ENCODE data around the gene CENPVL3.
"Not testable (repeated sequence)": the region's sequence is repeated elsewhere in the genome, so short reads cannot be mapped to it uniquely, and the experiment has no call there.

Gene CENPVL3

GRCh38 chrX:51636511-51636910, 17.8 kb upstream of the CENPVL3 start:
- not testable (repeated sequence) for H3K18ac ChIP-seq (ENCODE audit: low read depth in 1 of 2, low read length in 2 of 2); H2BK12ac ChIP-seq (ENCODE audit: low read length in 2 of 2); H2AFZ ChIP-seq (ENCODE audit: low read depth, low read length); H3K4me3 ChIP-seq (ENCODE audit: insufficient read depth in 1 of 2, low read depth in 1 of 2, low read length in 2 of 2); H2AK5ac ChIP-seq (ENCODE audit: low read length, severe bottlenecking); H2BK5ac ChIP-seq (ENCODE audit: low read depth, low read length, poor library complexity, severe bottlenecking); H2BK15ac ChIP-seq (ENCODE audit: low read depth, poor library complexity, severe bottlenecking); H3K14ac ChIP-seq (ENCODE audit: low read length in 2 of 2); H3K36me3 ChIP-seq (ENCODE audit: control insufficient read depth in 1 of 2, insufficient read depth in 2 of 2, low read depth in 1 of 2, low read length in 2 of 2); H3K27ac ChIP-seq (ENCODE audit: low read length, poor library complexity, severe bottlenecking); H3K4me2 ChIP-seq (ENCODE audit: low read length, poor library complexity, severe bottlenecking); DNase-seq; H4K91ac ChIP-seq (ENCODE audit: low read length); H4K8ac ChIP-seq (ENCODE audit: low read length); H3K9me3 ChIP-seq (ENCODE audit: control insufficient read depth, low read length); H3K23ac ChIP-seq (ENCODE audit: low read length in 2 of 2); H3K4me1 ChIP-seq (ENCODE audit: control insufficient read depth, insufficient read depth, low read depth, low read length); H3K9ac ChIP-seq (ENCODE audit: low read length); H3K79me1 ChIP-seq (replicated peaks; ENCODE audit: low read length, poor library complexity, severe bottlenecking); H3K4ac ChIP-seq (ENCODE audit: low read depth in 1 of 2, low read length in 2 of 2); H2BK120ac ChIP-seq (ENCODE audit: low read depth, low read length)
- H3K27me3 ChIP-seq (ENCODE audit: control insufficient read depth in 1 of 2, insufficient read depth in 1 of 2, low read length in 2 of 2) = peaks cover 0 to 56% of the 10 kb centered on the region in 2 experiments
- WGBS = 91% methylated on average over 3 of the region's 7 CpGs

GRCh38 chrX:51614353-51615012, 4.2 kb downstream of the CENPVL3 start:
- H3K9ac ChIP-seq (ENCODE audit: low read length) = no peak overlapping the region
- peaks cover 19 to 71% of the 10 kb centered on the region in 2 experiments for H3K27me3 ChIP-seq (ENCODE audit: control insufficient read depth in 1 of 2, insufficient read depth in 1 of 2, low read length in 2 of 2)
- H3K14ac ChIP-seq (ENCODE audit: low read length in 2 of 2) = no peak overlapping the region
- no peak overlapping the region for H2BK5ac ChIP-seq (ENCODE audit: low read depth, low read length, poor library complexity, severe bottlenecking)
- no peak overlapping the region for H2AK5ac ChIP-seq (ENCODE audit: low read length, severe bottlenecking)
- no peaks in the 10 kb centered on the region for H3K36me3 ChIP-seq (ENCODE audit: control insufficient read depth in 1 of 2, insufficient read depth in 2 of 2, low read depth in 1 of 2, low read length in 2 of 2)
- no peaks in the 10 kb centered on the region for H3K4me1 ChIP-seq (ENCODE audit: control insufficient read depth, insufficient read depth, low read depth, low read length)
- H2BK12ac ChIP-seq (ENCODE audit: low read length in 2 of 2) = no peak overlapping the region
- DNase-seq = peak; percentile 43
- H3K4ac ChIP-seq (ENCODE audit: low read depth in 1 of 2, low read length in 2 of 2) = no peak overlapping the region
- no peak overlapping the region for H4K8ac ChIP-seq (ENCODE audit: low read length)
- WGBS = 18% methylated on average over 1 of the region's 7 CpGs
- H3K23ac ChIP-seq (ENCODE audit: low read length in 2 of 2) = no peak overlapping the region
- no peak overlapping the region for H2BK15ac ChIP-seq (ENCODE audit: low read depth, poor library complexity, severe bottlenecking)
- H3K9me3 ChIP-seq (ENCODE audit: control insufficient read depth, low read length) = no peaks in the 10 kb centered on the region
- H3K79me1 ChIP-seq (replicated peaks; ENCODE audit: low read length, poor library complexity, severe bottlenecking) = no peaks in the 10 kb centered on the region
- H4K91ac ChIP-seq (ENCODE audit: low read length) = no peak overlapping the region
- no peak overlapping the region for H2AFZ ChIP-seq (ENCODE audit: low read depth, low read length)
- no peak overlapping the region for H3K4me3 ChIP-seq (ENCODE audit: insufficient read depth in 1 of 2, low read depth in 1 of 2, low read length in 2 of 2)
- no peak overlapping the region for H2BK120ac ChIP-seq (ENCODE audit: low read depth, low read length)
- no peak overlapping the region for H3K4me2 ChIP-seq (ENCODE audit: low read length, poor library complexity, severe bottlenecking)
- no peak overlapping the region for H3K18ac ChIP-seq (ENCODE audit: low read depth in 1 of 2, low read length in 2 of 2)
- H3K27ac ChIP-seq (ENCODE audit: low read length, poor library complexity, severe bottlenecking) = no peak overlapping the region

GRCh38 chrX:51608766-51609165, 9.9 kb downstream of the CENPVL3 start:
- DNase-seq = peak; percentile 61
- H3K36me3 ChIP-seq (ENCODE audit: control insufficient read depth in 1 of 2, insufficient read depth in 2 of 2, low read depth in 1 of 2, low read length in 2 of 2) = no peaks in the 10 kb centered on the region
- no peak overlapping the region for H2AK5ac ChIP-seq (ENCODE audit: low read length, severe bottlenecking)
- H2BK120ac ChIP-seq (ENCODE audit: low read depth, low read length) = no peak overlapping the region
- no peak overlapping the region for H3K14ac ChIP-seq (ENCODE audit: low read length in 2 of 2)
- H3K18ac ChIP-seq (ENCODE audit: low read depth in 1 of 2, low read length in 2 of 2) = peak overlapping the region in 1 of 2 experiments; percentile 6
- no peak overlapping the region for H2AFZ ChIP-seq (ENCODE audit: low read depth, low read length)
- WGBS = 24% methylated on average over 2 of the region's 2 CpGs
- no peak overlapping the region for H3K4me2 ChIP-seq (ENCODE audit: low read length, poor library complexity, severe bottlenecking)
- H4K8ac ChIP-seq (ENCODE audit: low read length) = no peak overlapping the region
- no peaks in the 10 kb centered on the region for H3K4me1 ChIP-seq (ENCODE audit: control insufficient read depth, insufficient read depth, low read depth, low read length)
- no peak overlapping the region for H3K4ac ChIP-seq (ENCODE audit: low read depth in 1 of 2, low read length in 2 of 2)
- peaks cover 0 to 44% of the 10 kb centered on the region in 2 experiments for H3K27me3 ChIP-seq (ENCODE audit: control insufficient read depth in 1 of 2, insufficient read depth in 1 of 2, low read length in 2 of 2)
- H2BK12ac ChIP-seq (ENCODE audit: low read length in 2 of 2) = no peak overlapping the region
- peak overlapping the region in 1 of 2 experiments; percentile 63 for H3K4me3 ChIP-seq (ENCODE audit: insufficient read depth in 1 of 2, low read depth in 1 of 2, low read length in 2 of 2)
- no peaks in the 10 kb centered on the region for H3K79me1 ChIP-seq (replicated peaks; ENCODE audit: low read length, poor library complexity, severe bottlenecking)
- H3K9ac ChIP-seq (ENCODE audit: low read length) = peak overlapping the region; percentile 56
- no peak overlapping the region for H2BK15ac ChIP-seq (ENCODE audit: low read depth, poor library complexity, severe bottlenecking)
- no peak overlapping the region for H3K23ac ChIP-seq (ENCODE audit: low read length in 2 of 2)
- no peak overlapping the region for H4K91ac ChIP-seq (ENCODE audit: low read length)
- H3K27ac ChIP-seq (ENCODE audit: low read length, poor library complexity, severe bottlenecking) = no peak overlapping the region
- H2BK5ac ChIP-seq (ENCODE audit: low read depth, low read length, poor library complexity, severe bottlenecking) = no peak overlapping the region
- no peaks in the 10 kb centered on the region for H3K9me3 ChIP-seq (ENCODE audit: control insufficient read depth, low read length)

GRCh38 chrX:51608126-51608525, 10.6 kb downstream of the CENPVL3 start:
- H2BK12ac ChIP-seq (ENCODE audit: low read length in 2 of 2) = no peak overlapping the region
- H2BK5ac ChIP-seq (ENCODE audit: low read depth, low read length, poor library complexity, severe bottlenecking) = no peak overlapping the region
- H3K36me3 ChIP-seq (ENCODE audit: control insufficient read depth in 1 of 2, insufficient read depth in 2 of 2, low read depth in 1 of 2, low read length in 2 of 2) = no peaks in the 10 kb centered on the region
- H3K4ac ChIP-seq (ENCODE audit: low read depth in 1 of 2, low read length in 2 of 2) = no peak overlapping the region
- H3K18ac ChIP-seq (ENCODE audit: low read depth in 1 of 2, low read length in 2 of 2) = no peak overlapping the region
- H2BK15ac ChIP-seq (ENCODE audit: low read depth, poor library complexity, severe bottlenecking) = no peak overlapping the region
- no peak overlapping the region for H3K14ac ChIP-seq (ENCODE audit: low read length in 2 of 2)
- no peak overlapping the region for H2BK120ac ChIP-seq (ENCODE audit: low read depth, low read length)
- H2AK5ac ChIP-seq (ENCODE audit: low read length, severe bottlenecking) = no peak overlapping the region
- no peaks in the 10 kb centered on the region for H3K9me3 ChIP-seq (ENCODE audit: control insufficient read depth, low read length)
- H2AFZ ChIP-seq (ENCODE audit: low read depth, low read length) = no peak overlapping the region
- peak overlapping the region; percentile 56 for H3K9ac ChIP-seq (ENCODE audit: low read length)
- H3K4me3 ChIP-seq (ENCODE audit: insufficient read depth in 1 of 2, low read depth in 1 of 2, low read length in 2 of 2) = peak overlapping the region in 1 of 2 experiments; percentile 63
- no peak overlapping the region for H3K23ac ChIP-seq (ENCODE audit: low read length in 2 of 2)
- H3K27ac ChIP-seq (ENCODE audit: low read length, poor library complexity, severe bottlenecking) = no peak overlapping the region
- WGBS = 40% methylated on average over 1 of the region's 1 CpG
- H3K4me2 ChIP-seq (ENCODE audit: low read length, poor library complexity, severe bottlenecking) = no peak overlapping the region
- H4K8ac ChIP-seq (ENCODE audit: low read length) = no peak overlapping the region
- DNase-seq = peak; percentile 41
- H3K79me1 ChIP-seq (replicated peaks; ENCODE audit: low read length, poor library complexity, severe bottlenecking) = no peaks in the 10 kb centered on the region
- H3K27me3 ChIP-seq (ENCODE audit: control insufficient read depth in 1 of 2, insufficient read depth in 1 of 2, low read length in 2 of 2) = peaks cover 0 to 42% of the 10 kb centered on the region in 2 experiments
- H3K4me1 ChIP-seq (ENCODE audit: control insufficient read depth, insufficient read depth, low read depth, low read length) = no peaks in the 10 kb centered on the region
- no peak overlapping the region for H4K91ac ChIP-seq (ENCODE audit: low read length)
